IMR-90 (cell line): ENCODE data around the gene GRIFIN. TPM values are rescaled to one million over a fixed set of nuclear protein-coding genes. Genes with fewer than 3 reads are reported as not detected.

Experiments used
- ATAC-seq: fragments of 200-7000 bp; cut with Tn5 transposase; 2 replicates; pipeline ENCODE4 v1.9.1; 2020; ENCODE audit warnings: low read depth, mild to moderate bottlenecking, moderate library complexity
- BruUV-seq: library from RNA; stranded (reverse); fragments of 400-500 nt; replicated peaks from 2 replicates; lab custom pipeline; 2021; lab: Mats Ljungman, UMichigan
- CTCF ChIA-PET: fragments of 300-600 bp; formaldehyde crosslinking; extraction: SDS; loops from one replicate; lab custom pipeline; 2021; ENCODE audit warnings: antibody characterized with exemption; lab: Yijun Ruan, JAX
- POLR2A ChIA-PET: fragments of 300-600 bp; sonication (Branson Sonifier 250); formaldehyde crosslinking; loops from one replicate; lab custom pipeline; 2022; ENCODE audit warnings: antibody characterized with exemption; ENCODE audit not compliant: unreplicated experiment; lab: Charles Lee
- DNase-seq: peaks from one replicate; pipeline ENCODE4 v3.0.0; 2013
- H2AFZ ChIP-seq: replicated peaks from 2 replicates; pipeline ENCODE3; 2013; ENCODE audit warnings: low read length, mild to moderate bottlenecking; ENCODE audit not compliant: poor library complexity
- H2AK5ac ChIP-seq: 2 replicates; pipeline ENCODE4 v1.6.1; 2013; ENCODE audit warnings: low read depth, low read length, inconsistent platforms
- H2AK9ac ChIP-seq: replicated peaks from 2 replicates; pipeline ENCODE3; 2013; ENCODE audit warnings: mild to moderate bottlenecking, low read depth, low read length, moderate library complexity; ENCODE audit not compliant: poor library complexity
- H2BK120ac ChIP-seq: 2 replicates; pipeline ENCODE4 v1.6.1; 2013; ENCODE audit warnings: low read depth, low read length, inconsistent platforms
- H2BK15ac ChIP-seq: 3 replicates; pipeline ENCODE4 v1.6.1; 2013; ENCODE audit warnings: low read depth, low read length, inconsistent platforms
- H2BK20ac ChIP-seq: 2 replicates; pipeline ENCODE4 v1.6.1; 2013; ENCODE audit warnings: low read depth, mild to moderate bottlenecking, inconsistent platforms, low read length, moderate library complexity
- H2BK5ac ChIP-seq: 2 replicates; pipeline ENCODE4 v1.6.1; 2013; ENCODE audit warnings: mild to moderate bottlenecking, low read depth, low read length, inconsistent platforms; ENCODE audit not compliant: poor library complexity, severe bottlenecking
- H3K14ac ChIP-seq: replicated peaks from 2 replicates; pipeline ENCODE4 v1.6.1; 2013; ENCODE audit warnings: low read depth, low read length, inconsistent platforms
- H3K18ac ChIP-seq: 2 replicates; pipeline ENCODE4 v1.6.1; 2013; ENCODE audit warnings: low read depth, low read length, control low read depth
- H3K23ac ChIP-seq: 2 replicates; pipeline ENCODE4 v1.6.1; 2013; ENCODE audit warnings: low read depth, low read length, inconsistent platforms
- H3K27ac ChIP-seq: 2 replicates; pipeline ENCODE4 v1.5.1; 2013; ENCODE audit warnings: mild to moderate bottlenecking, control low read depth, low read length; ENCODE audit not compliant: insufficient read depth
- H3K27me3 ChIP-seq: 2 replicates; pipeline ENCODE4 v1.6.1; 2013; ENCODE audit warnings: low read length; ENCODE audit not compliant: control insufficient read depth, insufficient read depth
- H3K36me3 ChIP-seq: 2 replicates; pipeline ENCODE4 v1.6.1; 2013; ENCODE audit warnings: low read length, mixed read lengths; ENCODE audit not compliant: control insufficient read depth, insufficient read depth
- H3K4ac ChIP-seq: 2 replicates; pipeline ENCODE4 v1.6.1; 2013; ENCODE audit warnings: low read depth, low read length, inconsistent platforms
- H3K4me1 ChIP-seq: 2 replicates; pipeline ENCODE4 v1.6.1; 2013; ENCODE audit warnings: low read length, mixed read lengths; ENCODE audit not compliant: control insufficient read depth, insufficient read depth
- H3K4me2 ChIP-seq: 2 replicates; pipeline ENCODE4 v1.6.1; 2013; ENCODE audit warnings: low read depth, mild to moderate bottlenecking, control low read depth, low read length, moderate library complexity
- H3K4me3 ChIP-seq: 2 replicates; pipeline ENCODE4 v1.5.1; 2013; ENCODE audit warnings: low read depth, mild to moderate bottlenecking, control low read depth, low read length, moderate library complexity; ENCODE audit not compliant: insufficient read depth
- H3K56ac ChIP-seq: 2 replicates; pipeline ENCODE4 v1.6.1; 2013; ENCODE audit warnings: low read length, inconsistent platforms; ENCODE audit not compliant: insufficient read depth; ENCODE audit errors: extremely low read depth
- H3K79me1 ChIP-seq, 2 experiments: 2 replicates each; pipeline ENCODE4 v1.6.1; 2013; ENCODE audit warnings: low read length in 2 of 2, inconsistent platforms in 1 of 2, low read depth in 1 of 2
- H3K9ac ChIP-seq: 2 replicates; pipeline ENCODE4 v1.6.1; 2013; ENCODE audit warnings: low read depth, low read length, control low read depth
- H3K9me1 ChIP-seq: 2 replicates; pipeline ENCODE4 v1.6.1; 2013; ENCODE audit warnings: low read length, inconsistent platforms; ENCODE audit not compliant: insufficient read depth
- H3K9me3 ChIP-seq: 2 replicates; pipeline ENCODE4 v1.6.1; 2013; ENCODE audit warnings: low read length; ENCODE audit not compliant: control insufficient read depth, insufficient read depth
- H4K20me1 ChIP-seq: 2 replicates; pipeline ENCODE4 v1.6.1; 2013; ENCODE audit warnings: low read length, inconsistent platforms; ENCODE audit not compliant: insufficient read depth
- H4K5ac ChIP-seq: 2 replicates; pipeline ENCODE4 v1.6.1; 2013; ENCODE audit warnings: mild to moderate bottlenecking, low read depth, low read length, control low read depth
- H4K8ac ChIP-seq, 2 experiments: 2 replicates each; pipeline ENCODE4 v1.6.1; 2013; ENCODE audit warnings: low read depth in 2 of 2, low read length in 2 of 2, control low read depth in 1 of 2, inconsistent platforms in 1 of 2
- H4K91ac ChIP-seq: 2 replicates; pipeline ENCODE4 v1.6.1; 2013; ENCODE audit warnings: low read depth, low read length, inconsistent platforms; ENCODE audit not compliant: insufficient read depth
- BHLHE40 ChIP-seq: fragments of 150-350 bp; IDR thresholded peaks from 2 replicates; pipeline ENCODE4 v1.6.1; 2016; ENCODE audit warnings: mild to moderate bottlenecking, low read depth, low read length
- CEBPB ChIP-seq: IDR thresholded peaks from 2 replicates; pipeline ENCODE4 v1.6.1; 2012; ENCODE audit warnings: low read depth, low read length, improper control_type of control experiment
- CHD1 ChIP-seq: IDR thresholded peaks from 2 replicates; pipeline ENCODE4 v1.6.1; 2012; ENCODE audit warnings: low read depth, low read length, improper control_type of control experiment
- CTCF ChIP-seq: conservative IDR thresholded peaks from 2 replicates; pipeline ENCODE4 v1.5.1; 2012; ENCODE audit warnings: mild to moderate bottlenecking, low read depth, low read length, improper control_type of control experiment
- FOS ChIP-seq: fragments of 150-350 bp; IDR thresholded peaks from 2 replicates; pipeline ENCODE4 v1.6.1; 2016; ENCODE audit warnings: low read depth, low read length
- MAFK ChIP-seq: IDR thresholded peaks from 2 replicates; pipeline ENCODE4 v1.6.1; 2012; ENCODE audit warnings: low read depth, low read length, improper control_type of control experiment
- MAZ ChIP-seq: IDR thresholded peaks from 2 replicates; pipeline ENCODE4 v1.6.1; 2012; ENCODE audit warnings: low read depth, mild to moderate bottlenecking, low read length, improper control_type of control experiment, moderate library complexity, borderline replicate concordance
- MXI1 ChIP-seq: IDR thresholded peaks from 2 replicates; pipeline ENCODE4 v1.6.1; 2012; ENCODE audit warnings: low read depth, mild to moderate bottlenecking, low read length, moderate library complexity, borderline replicate concordance
- NFE2L2 ChIP-seq: fragments of 150-350 bp; IDR thresholded peaks from 2 replicates; pipeline ENCODE4 v1.6.1; 2016; ENCODE audit warnings: low read depth, mild to moderate bottlenecking, low read length
- POLR2A ChIP-seq: IDR thresholded peaks from 2 replicates; pipeline ENCODE4 v1.6.1; 2012; ENCODE audit warnings: mild to moderate bottlenecking, low read depth, low read length
- RAD21 ChIP-seq: IDR thresholded peaks from 2 replicates; pipeline ENCODE4 v1.6.1; 2012; ENCODE audit warnings: low read length, improper control_type of control experiment
- RCOR1 ChIP-seq: IDR thresholded peaks from 2 replicates; pipeline ENCODE4 v1.6.1; 2012; ENCODE audit warnings: mild to moderate bottlenecking, low read length, improper control_type of control experiment; ENCODE audit not compliant: insufficient replicate concordance
- RFX5 ChIP-seq: IDR thresholded peaks from 2 replicates; pipeline ENCODE4 v1.8.0; 2012; ENCODE audit warnings: low read depth, mild to moderate bottlenecking, low read length, moderate library complexity
- SMC3 ChIP-seq: fragments of 150-350 bp; IDR thresholded peaks from 2 replicates; pipeline ENCODE4 v1.6.1; 2016; ENCODE audit warnings: low read depth, mild to moderate bottlenecking, antibody characterized with exemption, low read length, moderate library complexity
- WGBS, 2 experiments: methylation state at CpG; one replicate each; pipeline versions ENCODE4 v1.1.5 to v1.1.7; 2013; ENCODE audit warnings: missing lambda C conversion rate in 2 of 2; ENCODE audit not compliant: insufficient read length in 1 of 2; ENCODE audit errors: extremely low coverage in 2 of 2; 5-methylcytosine and 5-hydroxymethylcytosine counted together
- dilution Hi-C: fragments of 300-500 bp; cut with HindIII; formaldehyde crosslinking; loops from one replicate; pipeline ENCODE4 v1.14.3; 2018; ENCODE audit warnings: low sequenced_read_pairs; ENCODE audit not compliant: unreplicated experiment
- in situ Hi-C: fragments of 300-500 bp; cut with MboI; formaldehyde crosslinking; loops from 3 replicates; pipeline ENCODE4 v1.14.3; 2019; ENCODE audit warnings: low sequenced_read_pairs, inconsistent platforms, mixed read lengths
- intact Hi-C: fragments of 100-400 bp; cut with micrococcal nuclease; formaldehyde crosslinking; loops from 2 replicates; pipeline ENCODE4 v1.10.0; 2022
- polyA plus RNA-seq, 3 experiments: library from polyadenylated mRNA; depleted of rRNA; stranded (reverse); fragments of >200 nt; gene quantifications; 2 replicates each; pipeline ENCODE4 v1.2.3, GENCODE V29; 2012; ENCODE audit warnings: low replicate concordance in 1 of 3
- total RNA-seq: library from RNA; depleted of rRNA; stranded (reverse); fragments of >200 nt; gene quantifications from 2 replicates; pipeline ENCODE4 v1.2.3, GENCODE V29; 2012
- TF ChIP-seq, protein P1 (sequence below): fragments of 150-350 bp; IDR thresholded peaks from 2 replicates; pipeline ENCODE4 v1.6.1; 2017; ENCODE audit warnings: mild to moderate bottlenecking, antibody characterized with exemption, low read length, low read depth
- TF ChIP-seq, protein P2 (sequence below): fragments of 150-350 bp; IDR thresholded peaks from 2 replicates; pipeline ENCODE4 v1.6.1; 2016; ENCODE audit warnings: low read depth, mild to moderate bottlenecking, low read length, moderate library complexity, borderline replicate concordance

GRIFIN gene
- total and polyA plus RNA-seq, 2 of the 4 experiments (the other 2 are of a cell fraction): not detected

GRCh38 chr7:2425749-2426148 is 50.4 kb downstream of the GRIFIN start:
- Histone ChIP-seq H3K4me2 (no peak overlapping the region), H4K5ac (no peak overlapping the region), H2BK15ac (no peak overlapping the region), H2AFZ (no peak overlapping the region), H3K9me3 (peaks cover 1% of the 10 kb centered on the region), H3K23ac (no peak overlapping the region), H3K79me1 (peaks cover 6 to 11% of the 10 kb centered on the region in 2 experiments; a peak in 3 of 4 replicates), H3K36me3 (no peaks in the 10 kb centered on the region), H3K4me1 (no peaks in the 10 kb centered on the region), H2BK20ac (no peak overlapping the region), H3K14ac (no peak overlapping the region), H3K56ac (no peak overlapping the region), H3K9ac (no peak overlapping the region), H3K27me3 (no peaks in the 10 kb centered on the region), H3K18ac (no peak overlapping the region), H2AK9ac (no peak overlapping the region), H4K91ac (no peak overlapping the region), H2BK120ac (no peak overlapping the region), H4K20me1 (no peaks in the 10 kb centered on the region), H3K4me3 (no peak overlapping the region), H2AK5ac (no peak overlapping the region), H3K9me1 (no peaks in the 10 kb centered on the region), H4K8ac (no peak overlapping the region), H3K27ac (no peak overlapping the region), H3K4ac (no peak overlapping the region), H2BK5ac (no peak overlapping the region)
- 72% methylated on average over 4 of the region's 10 CpGs; no CpG with 5 or more reads in 1 of the 2 experiments for WGBS, 2 experiments
- dilution Hi-C loops: no loop called here
- intact Hi-C loops: no loop called here
- ChIA-PET CTCF (interaction anchor here (0.6 kb wide), 1 partner anchor 30 kb away, joined by 3 read pairs; no protein-coding TSS in a partner anchor), POLR2A (no interaction called here)
- BruUV-seq: no TSS peak
- ATAC-seq (no peak), DNase-seq (no peak)
- TF ChIP-seq NFE2L2 (no peak), BHLHE40 (no peak), SMC3 (no peak), RAD21 (no peak), MAZ (no peak), RCOR1 (no peak), FOS (no peak), CHD1 (no peak), CTCF (no peak), CEBPB (no peak), POLR2A (no peak), MXI1 (no peak), RFX5 (no peak), MAFK (no peak)
- TF ChIP-seq, protein P1, sequence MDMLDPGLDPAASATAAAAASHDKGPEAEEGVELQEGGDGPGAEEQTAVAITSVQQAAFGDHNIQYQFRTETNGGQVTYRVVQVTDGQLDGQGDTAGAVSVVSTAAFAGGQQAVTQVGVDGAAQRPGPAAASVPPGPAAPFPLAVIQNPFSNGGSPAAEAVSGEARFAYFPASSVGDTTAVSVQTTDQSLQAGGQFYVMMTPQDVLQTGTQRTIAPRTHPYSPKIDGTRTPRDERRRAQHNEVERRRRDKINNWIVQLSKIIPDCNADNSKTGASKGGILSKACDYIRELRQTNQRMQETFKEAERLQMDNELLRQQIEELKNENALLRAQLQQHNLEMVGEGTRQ: no peak
- TF ChIP-seq, protein P2, sequence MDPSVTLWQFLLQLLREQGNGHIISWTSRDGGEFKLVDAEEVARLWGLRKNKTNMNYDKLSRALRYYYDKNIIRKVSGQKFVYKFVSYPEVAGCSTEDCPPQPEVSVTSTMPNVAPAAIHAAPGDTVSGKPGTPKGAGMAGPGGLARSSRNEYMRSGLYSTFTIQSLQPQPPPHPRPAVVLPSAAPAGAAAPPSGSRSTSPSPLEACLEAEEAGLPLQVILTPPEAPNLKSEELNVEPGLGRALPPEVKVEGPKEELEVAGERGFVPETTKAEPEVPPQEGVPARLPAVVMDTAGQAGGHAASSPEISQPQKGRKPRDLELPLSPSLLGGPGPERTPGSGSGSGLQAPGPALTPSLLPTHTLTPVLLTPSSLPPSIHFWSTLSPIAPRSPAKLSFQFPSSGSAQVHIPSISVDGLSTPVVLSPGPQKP: no peak
- in situ Hi-C loops: no loop called here
